NCI-H345 treated with DMSO at 0.1 percent for 48 hours (cell line): ENCODE measurements around the gene ARHGAP9.

ENCODE experiments used
- DNase-seq: peaks from one replicate; lab custom pipeline; 2025; ENCODE audit not compliant: unreplicated experiment; lab: John Stamatoyannopoulos, UW

The ARHGAP9 gene

DNA sequence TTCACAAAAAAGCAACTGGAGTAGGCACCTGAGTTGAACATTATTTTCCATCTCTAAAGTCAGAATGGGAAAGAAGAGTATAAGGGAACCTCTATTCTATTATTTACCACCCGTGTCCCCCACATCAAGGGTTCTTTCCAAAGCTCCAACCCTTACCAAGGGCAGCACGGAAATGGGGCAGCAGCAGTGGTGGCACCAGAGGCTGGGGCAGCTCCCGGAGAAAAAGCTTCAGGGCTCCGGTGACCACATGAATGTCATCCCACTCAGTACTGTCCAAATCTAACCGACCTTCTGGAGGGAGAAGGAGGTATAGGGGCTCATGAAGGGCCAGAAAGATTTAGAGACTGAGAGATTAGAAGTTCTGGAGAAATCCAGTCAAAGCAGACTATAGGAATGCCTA lies 5.8 kb downstream of the ARHGAP9 start:
- no peak for DNase-seq

DNA sequence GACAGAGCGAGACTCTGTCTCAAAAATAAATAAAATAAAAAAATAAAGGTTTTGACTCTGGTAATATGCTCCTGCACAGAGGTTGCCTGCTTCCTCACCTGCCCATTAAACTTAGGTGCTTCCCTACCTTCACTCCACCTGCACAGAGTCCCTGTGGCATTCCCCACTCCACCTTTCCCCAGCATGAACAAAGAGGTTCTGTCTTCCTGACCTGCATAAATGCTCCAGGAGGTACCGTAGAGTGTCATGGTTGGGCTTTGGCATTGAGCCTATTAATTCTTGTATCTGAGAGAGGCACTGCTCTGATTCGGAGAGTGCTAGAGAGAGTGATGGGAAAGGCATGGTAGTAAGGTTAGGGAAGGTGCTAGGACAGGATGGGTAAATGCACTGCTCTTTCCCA lies 6.3 kb downstream of the ARHGAP9 start:
- DNase-seq: no peak

GRCh38 chr12:57472391-57472790 lies 7.3 kb downstream of the ARHGAP9 start:
- no peak for DNase-seq

- no peak for DNase-seq
These were observed 8.0 kb downstream of the ARHGAP9 start for GRCh38 chr12:57471661-57472060.

DNA sequence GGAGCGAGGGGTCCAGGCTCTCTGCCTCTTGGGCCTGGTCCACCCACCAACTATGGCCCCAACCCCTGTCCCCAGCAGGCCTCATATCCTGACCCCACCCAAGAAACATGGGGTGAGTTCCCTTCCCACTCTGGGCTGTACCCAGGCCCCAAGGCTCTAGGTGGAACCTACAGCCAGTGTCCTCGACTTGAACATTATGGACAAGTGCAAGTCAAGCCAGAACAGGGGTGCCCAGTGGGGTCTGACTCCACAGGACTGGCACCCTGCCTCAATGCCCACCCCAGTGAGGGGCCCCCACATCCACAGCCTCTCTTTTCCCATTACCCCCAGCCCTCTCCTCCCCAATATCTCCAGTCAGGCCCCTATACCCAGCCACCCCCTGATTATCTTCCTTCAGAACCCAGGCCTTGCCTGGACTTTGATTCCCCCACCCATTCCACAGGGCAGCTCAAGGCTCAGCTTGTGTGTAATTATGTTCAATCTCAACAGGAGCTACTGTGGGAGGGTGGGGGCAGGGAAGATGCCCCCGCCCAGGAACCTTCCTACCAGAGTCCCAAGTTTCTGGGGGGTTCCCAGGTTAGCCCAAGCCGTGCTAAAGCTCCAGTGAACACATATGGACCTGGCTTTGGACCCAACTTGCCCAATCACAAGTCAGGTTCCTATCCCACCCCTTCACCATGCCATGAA lies 8.6 kb downstream of the ARHGAP9 start:
- no peak for DNase-seq

GRCh38 chr12:57470286-57470969 lies 9.2 kb downstream of the ARHGAP9 start:
- no peak for DNase-seq

GRCh38 chr12:57469296-57470164 lies 10.1 kb downstream of the ARHGAP9 start:
- DNase-seq: no peak

DNA sequence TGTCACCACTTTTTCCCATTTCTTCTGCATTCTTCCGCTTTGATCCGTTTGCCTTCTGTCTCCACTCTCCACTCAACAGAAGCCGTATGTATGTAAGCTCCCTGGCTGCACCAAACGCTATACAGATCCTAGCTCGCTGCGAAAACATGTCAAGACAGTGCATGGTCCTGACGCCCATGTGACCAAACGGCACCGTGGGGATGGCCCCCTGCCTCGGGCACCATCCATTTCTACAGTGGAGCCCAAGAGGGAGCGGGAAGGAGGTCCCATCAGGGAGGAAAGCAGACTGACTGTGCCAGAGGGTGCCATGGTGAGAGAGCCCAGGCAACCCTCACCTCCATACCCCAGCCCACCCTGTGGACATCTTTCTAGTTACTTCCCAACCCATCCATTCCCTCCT lies 11.8 kb downstream of the ARHGAP9 start:
- no peak for DNase-seq

DNA sequence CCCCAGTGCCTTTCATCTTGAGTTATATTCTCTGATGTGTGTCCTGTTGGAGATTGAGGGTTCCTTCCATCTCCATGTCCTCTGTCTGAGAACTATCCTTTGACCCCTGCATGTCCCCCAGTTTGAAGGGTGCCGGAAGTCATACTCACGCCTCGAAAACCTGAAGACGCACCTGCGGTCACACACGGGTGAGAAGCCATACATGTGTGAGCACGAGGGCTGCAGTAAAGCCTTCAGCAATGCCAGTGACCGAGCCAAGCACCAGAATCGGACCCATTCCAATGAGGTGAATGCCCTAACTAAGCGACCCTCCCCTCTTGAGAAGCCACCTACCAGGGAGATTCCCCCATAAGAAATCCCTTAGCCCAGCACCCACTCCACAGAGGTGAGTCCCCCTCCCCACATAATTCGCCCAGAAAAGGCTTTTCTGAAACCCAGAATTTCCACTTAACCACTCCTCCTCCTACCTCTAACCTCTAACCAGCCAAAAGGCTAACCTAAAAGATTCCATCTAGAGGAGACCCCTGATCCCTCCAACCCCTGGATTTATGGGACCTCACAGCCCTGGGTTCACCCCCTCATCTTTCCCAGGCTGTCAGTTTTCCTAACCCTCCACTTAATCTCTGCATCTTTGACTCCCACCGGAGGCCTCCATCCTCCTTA lies 12.3 kb downstream of the ARHGAP9 start:
- DNase-seq: no peak

GRCh38 chr12:57465747-57466505 lies 13.7 kb downstream of the ARHGAP9 start:
- no peak for DNase-seq

- DNase-seq: no peak
These were observed 14.5 kb downstream of the ARHGAP9 start for GRCh38 chr12:57465030-57465746.

- DNase-seq: no peak
These were observed 15.1 kb downstream of the ARHGAP9 start for GRCh38 chr12:57464569-57464968.

- DNase-seq: no peak
These were observed 16.8 kb downstream of the ARHGAP9 start for GRCh38 chr12:57462912-57463253.

DNA sequence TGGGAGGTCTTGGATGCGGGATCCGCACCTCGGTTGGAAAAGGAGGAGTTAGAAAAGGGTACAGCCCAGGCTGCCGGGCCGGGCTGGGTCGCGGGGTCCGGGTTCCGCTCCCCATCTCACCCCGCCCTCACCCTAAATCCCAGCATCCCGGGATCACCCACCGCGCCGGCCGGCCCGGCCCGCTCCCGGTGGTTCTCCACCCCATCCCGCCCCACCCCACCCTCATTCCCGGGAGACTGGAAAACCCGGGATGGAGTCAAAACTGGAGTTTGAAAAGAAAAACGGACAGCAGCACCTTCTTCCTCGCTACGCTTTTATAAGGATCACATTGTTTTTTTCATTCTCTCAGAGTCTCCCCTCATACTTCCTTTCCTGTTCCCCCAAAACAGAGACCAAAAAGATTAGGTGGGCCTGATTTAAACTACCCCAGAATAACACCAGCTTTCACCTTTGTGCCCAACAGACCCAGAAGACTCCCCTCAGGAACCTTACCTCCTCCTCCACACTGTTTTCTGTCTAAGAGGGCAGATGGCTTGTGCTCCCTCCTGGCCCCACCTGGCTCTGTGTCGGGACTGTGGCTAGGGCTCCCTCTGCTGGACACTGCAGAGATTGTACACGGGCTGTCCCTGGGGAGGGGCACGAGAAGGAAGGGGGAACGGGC lies 17.3 kb downstream of the ARHGAP9 start:
- DNase-seq: peak; percentile 91

GRCh38 chr12:57461917-57462250 lies 17.8 kb downstream of the ARHGAP9 start:
- no peak for DNase-seq

DNA sequence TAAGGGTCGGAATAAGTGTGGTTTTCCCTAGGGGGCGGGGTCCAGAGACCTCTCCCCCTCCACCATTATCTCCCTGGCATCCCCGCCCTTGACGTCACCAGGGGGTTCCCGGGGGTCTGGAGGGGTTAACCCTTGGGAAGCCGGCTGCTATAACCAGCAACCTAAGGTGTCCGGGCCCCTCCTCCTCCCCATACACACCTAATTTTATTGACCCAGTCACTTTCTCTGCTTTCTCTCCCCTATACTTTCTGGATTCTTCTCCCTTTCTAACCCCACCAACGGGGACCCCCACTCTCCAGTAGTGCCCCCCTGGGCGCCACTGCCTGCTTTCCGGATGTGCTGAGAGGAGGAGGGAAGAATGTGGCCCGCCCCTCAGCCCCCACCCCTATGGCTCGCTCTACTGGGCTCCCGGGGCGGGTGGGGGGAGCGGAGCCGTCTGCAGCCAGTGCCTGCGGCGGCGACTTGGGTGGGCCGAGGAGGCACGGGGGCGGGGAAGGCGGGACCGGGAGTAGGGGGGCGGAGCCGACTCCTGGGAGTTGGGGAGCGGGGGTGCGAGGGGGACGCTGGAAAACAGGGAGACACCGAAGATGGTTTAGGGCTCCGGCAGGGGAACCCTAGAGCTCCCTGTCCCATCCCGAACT lies 18.3 kb downstream of the ARHGAP9 start:
- no peak for DNase-seq

DNA sequence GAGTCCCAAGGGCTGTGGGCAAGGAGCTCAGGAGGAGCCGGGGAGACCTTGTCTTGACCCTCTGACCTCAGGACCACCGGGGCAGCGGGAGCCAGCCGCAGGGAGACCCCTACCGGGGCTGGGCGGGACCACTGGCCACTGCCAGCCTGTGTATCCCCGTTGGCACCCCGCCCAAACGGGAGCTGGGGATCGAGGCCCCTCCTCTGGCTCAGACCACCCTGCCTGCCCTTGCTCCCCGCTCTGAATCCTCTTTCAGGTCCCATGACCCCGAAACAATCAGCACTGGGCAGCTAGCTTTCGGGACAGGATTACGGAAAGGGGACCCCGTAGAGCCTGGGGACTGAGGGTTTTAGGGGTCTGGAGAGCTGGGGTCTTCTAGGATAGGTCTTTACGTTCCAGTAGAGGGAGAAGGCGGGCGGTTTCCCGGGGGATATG lies 18.8 kb downstream of the ARHGAP9 start:
- DNase-seq: no peak

- no peak for DNase-seq
These were observed 19.2 kb downstream of the ARHGAP9 start for GRCh38 chr12:57460468-57460784.

DNA sequence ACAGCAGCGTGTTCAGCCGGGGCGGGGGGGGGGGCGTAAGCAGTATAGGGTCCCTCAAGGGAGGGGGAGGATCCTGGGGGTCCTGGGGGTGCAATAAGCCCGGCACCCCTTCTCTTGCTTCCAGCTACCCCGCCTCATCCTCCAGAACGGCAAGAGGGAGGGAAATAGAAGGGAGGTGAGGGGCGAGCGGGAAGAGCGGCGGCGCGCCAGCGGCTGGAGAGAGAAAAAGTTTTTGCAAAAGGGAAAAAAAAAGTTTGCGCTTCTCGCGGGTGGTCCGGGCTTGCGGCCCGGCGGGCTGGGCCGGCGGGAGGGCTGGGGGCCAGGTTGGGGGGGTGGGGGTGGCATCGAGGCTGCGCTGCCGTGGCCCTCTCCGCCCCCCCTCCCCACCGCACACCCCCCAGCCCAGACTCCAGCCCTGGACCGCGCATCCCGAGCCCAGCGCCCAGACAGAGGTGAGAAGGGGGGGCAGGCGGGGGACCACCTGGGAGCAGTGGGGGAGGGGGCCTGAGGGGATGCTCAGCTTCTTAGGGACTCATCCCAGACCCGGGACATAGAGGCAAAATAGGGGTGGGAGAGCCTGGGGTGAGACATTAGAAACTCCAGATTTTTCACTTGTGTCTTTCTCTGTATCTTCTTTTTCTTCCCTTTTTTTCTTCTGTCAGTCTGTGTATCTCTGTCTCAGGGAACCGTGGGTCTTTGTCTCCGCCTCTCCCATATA lies 19.8 kb downstream of the ARHGAP9 start, which contains the start of gene GLI1:
Gene GLI1, plus strand, starts transcription at position 36 of the 718 bp plus-strand sequence. CDS start 3,907 bp downstream, outside the sequence.
- no peak for DNase-seq
